GM18505 (cell line): ENCODE data around the gene SSTR5.
"Not testable (repeated sequence)": the region's sequence is repeated elsewhere in the genome, so short reads cannot be mapped to it uniquely, and the experiment has no call there.

ENCODE experiments used
- ATAC-seq: cut with Tn5 transposase; IDR thresholded peaks from one replicate; pipeline ENCODE4 v1.9.1; 2021; ENCODE audit not compliant: unreplicated experiment
- POLR2A ChIP-seq: IDR thresholded peaks from 4 replicates; pipeline ENCODE4 v1.6.1; 2011; ENCODE audit warnings: borderline replicate concordance; ENCODE audit not compliant: insufficient read depth, insufficient read length; ENCODE audit errors: extremely low read depth

Gene SSTR5

GRCh38 chr16:1072526-1073261 is at the start of gene SSTR5:
TSS of gene SSTR5 (plus strand) at chr16:1072747. CDS start at chr16:1078869, 6,122 bp downstream.
- no peak for ATAC-seq
- TF ChIP-seq POLR2A, result no peak

GRCh38 chr16:1024138-1024537 is 48.4 kb upstream of the SSTR5 start:
- ATAC-seq, result no peak
- TF ChIP-seq POLR2A, result no peak

- not testable (repeated sequence) for ATAC-seq
These were observed 47.3 kb upstream of the SSTR5 start for GRCh38 chr16:1025183-1025809.

GRCh38 chr16:1026057-1026783 is 46.3 kb upstream of the SSTR5 start:
- TF ChIP-seq POLR2A, result no peak
- no peak for ATAC-seq

- no peak for TF ChIP-seq POLR2A
- ATAC-seq, result no peak
These were observed 45.6 kb upstream of the SSTR5 start for GRCh38 chr16:1026784-1027500.

- TF ChIP-seq POLR2A, result no peak
- ATAC-seq, result no peak
These were observed 45.1 kb upstream of the SSTR5 start for GRCh38 chr16:1027501-1027815.

- TF ChIP-seq POLR2A, result no peak
These were observed 44.5 kb upstream of the SSTR5 start for GRCh38 chr16:1028056-1028455.

GRCh38 chr16:1028524-1029258 is 43.9 kb upstream of the SSTR5 start:
- no peak for TF ChIP-seq POLR2A
- ATAC-seq, result no peak

More at GRCh38 chr16:1028056-1028455, 44.5 kb upstream of the SSTR5 start:
- ATAC-seq, result no peak

GRCh38 chr16:1029259-1029545 is 43.3 kb upstream of the SSTR5 start:
- no peak for TF ChIP-seq POLR2A
- ATAC-seq, result no peak

GRCh38 chr16:1030473-1030901 is 42.1 kb upstream of the SSTR5 start:
- TF ChIP-seq POLR2A, result no peak
- no peak for ATAC-seq

GRCh38 chr16:1031666-1032065 is 40.9 kb upstream of the SSTR5 start:
- no peak for TF ChIP-seq POLR2A
- no peak for ATAC-seq

- no peak for TF ChIP-seq POLR2A
- ATAC-seq, result no peak
These were observed 39.9 kb upstream of the SSTR5 start for GRCh38 chr16:1032607-1033006.

- ATAC-seq, result no peak
- no peak for TF ChIP-seq POLR2A
These were observed 39.3 kb upstream of the SSTR5 start for GRCh38 chr16:1033128-1033679.

- no peak for TF ChIP-seq POLR2A
- no peak for ATAC-seq
These were observed 38.1 kb upstream of the SSTR5 start for GRCh38 chr16:1034230-1035065.
